Gastroesophageal sphincter (tissue), 4 donors: ENCODE measurements around the gene AKTIP. TPM values are rescaled to one million over a fixed set of nuclear protein-coding genes. Genes with fewer than 3 reads are reported as not detected.

Experiments used
- ATAC-seq: fragments of 150-250 bp; one replicate; pipeline ENCODE4 v1.9.1; 2016; ENCODE audit warnings: mild to moderate bottlenecking, moderate library complexity
- H3K27ac ChIP-seq, 4 donors: fragments of 200-600 bp; sonication (generic) in 3 of 4; 1 replicate in 3 of 4; 2 replicates in 1 of 4; pipeline ENCODE4 v1.5.1; 2016 to 2019
- H3K27me3 ChIP-seq: fragments of 200-600 bp; sonication (generic); one replicate; pipeline ENCODE4 v1.5.1; 2019
- H3K36me3 ChIP-seq, 2 donors: fragments of 200-600 bp; sonication (generic); one replicate each; pipeline ENCODE4 v1.5.1; 2019; ENCODE audit warnings: control low read depth in 1 of 2
- H3K4me1 ChIP-seq, 3 donors: fragments of 200-600 bp; sonication (generic); 1 replicate in 2 of 3; 2 replicates in 1 of 3; pipeline ENCODE4 v1.5.1; 2016 to 2019; ENCODE audit warnings: control low read depth in 2 of 3
- H3K4me3 ChIP-seq, 2 donors: fragments of 200-600 bp; sonication (generic); one replicate each; pipeline ENCODE4 v1.5.1; 2019; ENCODE audit warnings: mild to moderate bottlenecking in 1 of 2, moderate library complexity in 1 of 2
- H3K9me3 ChIP-seq, 3 donors: fragments of 200-600 bp; sonication (generic); one replicate each; pipeline ENCODE4 v1.5.1; 2017 to 2019; ENCODE audit warnings: control low read depth in 2 of 3
- CTCF ChIP-seq, 4 experiments: fragments of 200-600 bp in 2 of 4; fragments of 450-650 bp in 2 of 4; sonication (generic) in 1 of 4; IDR thresholded peaks; one replicate each; pipeline ENCODE4 v1.5.1; 2017 to 2019; ENCODE audit warnings: antibody characterized with exemption in 4 of 4, mild to moderate bottlenecking in 2 of 4, moderate library complexity in 2 of 4
- EP300 ChIP-seq: sonication (generic); formaldehyde crosslinking; IDR thresholded peaks from one replicate; pipeline ENCODE4 v1.6.1; 2017; ENCODE audit warnings: antibody characterized with exemption, mild to moderate bottlenecking
- POLR2A ChIP-seq, 2 donors: fragments of 450-650 bp; IDR thresholded peaks; one replicate each; pipeline ENCODE4 v1.6.1; 2017; ENCODE audit warnings: antibody characterized with exemption in 2 of 2, mild to moderate bottlenecking in 2 of 2, moderate library complexity in 1 of 2
- POLR2AphosphoS5 ChIP-seq: sonication (generic); formaldehyde crosslinking; IDR thresholded peaks from one replicate; pipeline ENCODE4 v1.6.1; 2017; ENCODE audit warnings: antibody characterized with exemption
- WGBS, 2 donors: methylation state at CpG; one replicate each; pipeline ENCODE4 v1.1.5; 2018; ENCODE audit warnings: low coverage in 1 of 2; 5-methylcytosine and 5-hydroxymethylcytosine counted together
- small RNA-seq, 4 donors: library from RNA; depleted of rRNA; stranded (forward); fragments of <200 nt; gene quantifications; one replicate each; pipeline ENCODE3, GENCODE V24; 2016
- total RNA-seq, 4 donors: library from RNA; depleted of rRNA; stranded (reverse); fragments of >200 nt; gene quantifications; one replicate each; pipeline ENCODE4 v1.1.0, GENCODE V29; 2016

The AKTIP gene
- total RNA-seq, 4 donors from 2014 or later, result 53.2 to 63.6 (median 59.5) TPM

GRCh38 chr16:53446090-53446489 lies 56.9 kb downstream of the AKTIP start:
- WGBS, 2 donors, result 51 to 78% methylated on average over 3 of the region's 3 CpGs
- no peak for ATAC-seq
- TF ChIP-seq POLR2A (IDR thresholded peaks at IDR 0.05) (no peak), CTCF (IDR thresholded peaks at IDR 0.05) (no peak)

GRCh38 chr16:53445534-53445933 lies 57.5 kb downstream of the AKTIP start:
- Histone ChIP-seq H3K27me3 (no peaks in the 10 kb centered on the region), H3K27ac (no peak overlapping the region), H3K9me3 (no peaks in the 10 kb centered on the region), H3K36me3 (peaks cover 0 to 96% of the 10 kb centered on the region in 2 donors), H3K4me1 (no peaks in the 10 kb centered on the region), H3K4me3 (no peak overlapping the region)
- TF ChIP-seq EP300, result no peak
- TF ChIP-seq POLR2AphosphoS5, result no peak
- TF ChIP-seq CTCF (IDR thresholded peaks at IDR 0.05), result no peak
- TF ChIP-seq POLR2A (IDR thresholded peaks at IDR 0.05), result no peak
- no peak for ATAC-seq
- 98% methylated on average over 4 to 5 of the region's 5 CpGs for WGBS, 2 donors

More at GRCh38 chr16:53446090-53446489, 56.9 kb downstream of the AKTIP start:
- Histone ChIP-seq H3K4me1 (no peaks in the 10 kb centered on the region), H3K9me3 (no peaks in the 10 kb centered on the region), H3K27me3 (no peaks in the 10 kb centered on the region), H3K36me3 (peaks cover 0 to 91% of the 10 kb centered on the region in 2 donors), H3K27ac (no peak overlapping the region), H3K4me3 (no peak overlapping the region)

Small RNAs within 50 kb of the gene (small RNA-seq; reads per million reads assigned to genes)
- 0 reads per million in 4 donors for gene RNU6-1153P

Other genes with a start within 250 kb of the AKTIP start
- gene RBL2, start 68.7 kb downstream of the AKTIP start, total RNA-seq, result 100 to 1,000 TPM in 2 of 4 donors, 10 to 100 TPM in 2; 74.5 to 108 (median 98.7) TPM
- gene RPGRIP1L, start 200.7 kb upstream of the AKTIP start, total RNA-seq, result 1 to 10 TPM; 3.5 to 5.4 (median 4.8) TPM
- gene FTO, start 200.9 kb upstream of the AKTIP start, total RNA-seq, result 100 to 1,000 TPM; 102 to 138 (median 130) TPM